Spleen (tissue), 11 donors: ENCODE results near the gene GIGYF2. TPM values are rescaled to one million over a fixed set of nuclear protein-coding genes. Genes with fewer than 3 reads are reported as not detected.

Source experiments
- DNase-seq: peaks from one replicate; pipeline ENCODE4 v3.0.0-alpha.2; 2020
- H3K27ac ChIP-seq, 8 donors: fragments of 200-600 bp; sonication (generic) in 7 of 8; 1 replicate in 4 of 8; 2 replicates in 4 of 8; pipeline versions ENCODE4 v1.5.0 to v1.8.0; 2016 to 2021; ENCODE audit warnings: inconsistent platforms in 4 of 8, mild to moderate bottlenecking in 4 of 8, moderate library complexity in 1 of 8
- H3K27me3 ChIP-seq, 7 donors: fragments of 200-600 bp; sonication (generic) in 6 of 7; replicated peaks in 1 of 7; 1 replicate in 4 of 7; 2 replicates in 3 of 7; pipeline versions ENCODE4 v1.5.0 to v1.8.0; 2016 to 2021; ENCODE audit warnings: inconsistent platforms in 3 of 7, mild to moderate bottlenecking in 1 of 7
- H3K36me3 ChIP-seq, 6 donors: fragments of 200-600 bp; sonication (generic) in 5 of 6; 1 replicate in 4 of 6; 2 replicates in 2 of 6; pipeline versions ENCODE4 v1.5.0 to v1.8.0; 2016 to 2021; ENCODE audit warnings: inconsistent platforms in 2 of 6
- H3K4me1 ChIP-seq, 6 donors: fragments of 200-600 bp; sonication (generic) in 5 of 6; 1 replicate in 3 of 6; 2 replicates in 3 of 6; pipeline versions ENCODE4 v1.5.0 to v1.8.0; 2016 to 2021; ENCODE audit warnings: inconsistent platforms in 3 of 6
- H3K4me3 ChIP-seq, 8 donors: fragments of 200-600 bp; sonication (generic) in 7 of 8; 1 replicate in 4 of 8; 2 replicates in 4 of 8; pipeline versions ENCODE4 v1.5.0 to v1.8.0; 2016 to 2021; ENCODE audit warnings: inconsistent platforms in 4 of 8, mild to moderate bottlenecking in 4 of 8, moderate library complexity in 2 of 8
- H3K9me3 ChIP-seq, 8 donors: fragments of 200-600 bp; sonication (generic) in 7 of 8; 1 replicate in 4 of 8; 2 replicates in 4 of 8; pipeline versions ENCODE4 v1.5.0 to v1.8.0; 2016 to 2021; ENCODE audit warnings: inconsistent platforms in 4 of 8
- POLR2A ChIP-seq, 3 donors: fragments of 450-650 bp; IDR thresholded peaks; one replicate each; pipeline ENCODE4 v1.5.1; 2017; ENCODE audit warnings: antibody characterized with exemption in 3 of 3, mild to moderate bottlenecking in 1 of 3
- POLR2AphosphoS5 ChIP-seq, 3 donors: sonication (generic); formaldehyde crosslinking; IDR thresholded peaks; one replicate each; pipeline ENCODE4 v1.5.1; 2017; ENCODE audit warnings: antibody characterized with exemption in 3 of 3
- WGBS, 5 donors: extraction: QIAGEN DNeasy Blood & Tissue Kit in 3 of 5; methylation state at CpG; one replicate each; pipeline versions ENCODE4 v1.1.5 to v1.1.7; 2013 to 2018; 5-methylcytosine and 5-hydroxymethylcytosine counted together
- intact Hi-C: fragments of 100-400 bp; cut with DNase I; formaldehyde crosslinking; loops from one replicate; pipeline ENCODE4 v1.15.0; 2023; ENCODE audit warnings: low total_unique reads
- polyA plus RNA-seq, 3 donors: library from polyadenylated mRNA; stranded (reverse); fragments of 200-250 nt; gene quantifications; one replicate each; pipeline ENCODE4 v1.2.1, GENCODE V29; 2013
- total RNA-seq, 7 donors: library from RNA; depleted of rRNA in 3 of 7; stranded (reverse); fragments of >200 nt in 3 of 7; fragmentation: NEBNext Ultra II Directional in 4 of 7; extraction: Animal tissue kit (Norgen Biotek cat#: 25700) in 4 of 7; gene quantifications; one replicate each; pipeline versions ENCODE4 v1.1.0 to v1.2.1, GENCODE V29; 2016 to 2021
- TF ChIP-seq, protein P1 (sequence below), 11 experiments: fragments of 200-600 bp in 7 of 11; fragments of 450-650 bp in 4 of 11; sonication (generic) in 4 of 11; IDR thresholded peaks in 8 of 11; conservative IDR thresholded peaks in 3 of 11; 1 replicate in 7 of 11; 2 replicates in 4 of 11; pipeline versions ENCODE4 v1.4.0 to v1.8.0; 2016 to 2021; ENCODE audit warnings: antibody characterized with exemption in 11 of 11, inconsistent platforms in 4 of 11, mild to moderate bottlenecking in 1 of 11
- donor health status: healthy with polysubstance abuse.
- donor health status: DM: no; HTN: no; CAD: no; lungs with moderate emphysema.
- donor health status: DM: no; HTN: no; CAD: no.
- donor health status: Bipolar disorder and iron deficiency.
- donor health status: healthy.
- donor health status: DM: no; HTN: no; CAD: no.
- donor health status: DM: yes; HTN: yes; CAD: no.

The GIGYF2 gene
- total and polyA plus RNA-seq, 10 donors = 7.3 to 116 (median 97.2) TPM

GRCh38 chr2:232852676-232853075, 155.5 kb downstream of the GIGYF2 start:
- TF ChIP-seq, protein P1, sequence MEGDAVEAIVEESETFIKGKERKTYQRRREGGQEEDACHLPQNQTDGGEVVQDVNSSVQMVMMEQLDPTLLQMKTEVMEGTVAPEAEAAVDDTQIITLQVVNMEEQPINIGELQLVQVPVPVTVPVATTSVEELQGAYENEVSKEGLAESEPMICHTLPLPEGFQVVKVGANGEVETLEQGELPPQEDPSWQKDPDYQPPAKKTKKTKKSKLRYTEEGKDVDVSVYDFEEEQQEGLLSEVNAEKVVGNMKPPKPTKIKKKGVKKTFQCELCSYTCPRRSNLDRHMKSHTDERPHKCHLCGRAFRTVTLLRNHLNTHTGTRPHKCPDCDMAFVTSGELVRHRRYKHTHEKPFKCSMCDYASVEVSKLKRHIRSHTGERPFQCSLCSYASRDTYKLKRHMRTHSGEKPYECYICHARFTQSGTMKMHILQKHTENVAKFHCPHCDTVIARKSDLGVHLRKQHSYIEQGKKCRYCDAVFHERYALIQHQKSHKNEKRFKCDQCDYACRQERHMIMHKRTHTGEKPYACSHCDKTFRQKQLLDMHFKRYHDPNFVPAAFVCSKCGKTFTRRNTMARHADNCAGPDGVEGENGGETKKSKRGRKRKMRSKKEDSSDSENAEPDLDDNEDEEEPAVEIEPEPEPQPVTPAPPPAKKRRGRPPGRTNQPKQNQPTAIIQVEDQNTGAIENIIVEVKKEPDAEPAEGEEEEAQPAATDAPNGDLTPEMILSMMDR (IDR thresholded peaks at IDR 0.05 in 8 of 11, conservative IDR thresholded peaks at IDR 0.05 in 3 of 11) = no peak
- no peak for TF ChIP-seq POLR2A (IDR thresholded peaks at IDR 0.05)
- TF ChIP-seq POLR2AphosphoS5 (IDR thresholded peaks at IDR 0.05) = no peak
- no peak overlapping the region for H3K4me3 ChIP-seq
- peaks cover 2 to 100% (median 71%) of the 10 kb centered on the region in 6 donors for H3K36me3 ChIP-seq
- H3K27me3 ChIP-seq = no peaks in the 10 kb centered on the region
- H3K4me1 ChIP-seq = peaks cover 0 to 15% (median 3%) of the 10 kb centered on the region in 6 donors
- intact Hi-C loops = loop anchor here (5.0 kb wide), 1 partner anchor 400 kb away; the partner anchor contains the start of gene ATG16L1
- H3K9me3 ChIP-seq = no peaks in the 10 kb centered on the region
- 40 to 55% (median 45%) methylated on average over 2 of the region's 2 CpGs for WGBS, 5 donors
- no peak overlapping the region for H3K27ac ChIP-seq
- no peak for DNase-seq

GRCh38 chr2:232854082-232854481, 157.0 kb downstream of the GIGYF2 start:
- H3K36me3 ChIP-seq = peaks cover 2 to 100% (median 71%) of the 10 kb centered on the region in 6 donors
- no peak for TF ChIP-seq POLR2A (IDR thresholded peaks at IDR 0.05)
- no peak for TF ChIP-seq POLR2AphosphoS5 (IDR thresholded peaks at IDR 0.05)
- TF ChIP-seq, protein P1 (IDR thresholded peaks at IDR 0.05 in 8 of 11, conservative IDR thresholded peaks at IDR 0.05 in 3 of 11) = no peak
- no peak for DNase-seq

GRCh38 chr2:232857158-232857563, 160.0 kb downstream of the GIGYF2 start:
- no peak overlapping the region for H3K27ac ChIP-seq
- no peaks in the 10 kb centered on the region for H3K27me3 ChIP-seq
- intact Hi-C loops = no loop called here
- no peak overlapping the region for H3K4me3 ChIP-seq
- DNase-seq = no peak
- peaks cover 2 to 99% (median 49%) of the 10 kb centered on the region in 6 donors for H3K36me3 ChIP-seq
- no peaks in the 10 kb centered on the region for H3K9me3 ChIP-seq
- TF ChIP-seq, protein P1 (IDR thresholded peaks at IDR 0.05 in 8 of 11, conservative IDR thresholded peaks at IDR 0.05 in 3 of 11) = no peak
- TF ChIP-seq POLR2A (IDR thresholded peaks at IDR 0.05) = no peak
- TF ChIP-seq POLR2AphosphoS5 (IDR thresholded peaks at IDR 0.05) = no peak
- 78 to 93% (median 83%) methylated on average over 4 of the region's 4 CpGs for WGBS, 5 donors
- H3K4me1 ChIP-seq = peaks cover 0 to 15% (median 3%) of the 10 kb centered on the region in 6 donors

More at GRCh38 chr2:232854082-232854481, 157.0 kb downstream of the GIGYF2 start:
- no peak overlapping the region for H3K27ac ChIP-seq
- 72 to 82% (median 76%) methylated on average over 7 of the region's 7 CpGs for WGBS, 5 donors
- no peaks in the 10 kb centered on the region for H3K27me3 ChIP-seq
- H3K4me1 ChIP-seq = peaks cover 0 to 15% (median 3%) of the 10 kb centered on the region in 6 donors
- H3K4me3 ChIP-seq = no peak overlapping the region
- no peaks in the 10 kb centered on the region for H3K9me3 ChIP-seq
- intact Hi-C loops = loop anchor here (5.0 kb wide), 1 partner anchor 398 kb away; the partner anchor contains the start of gene ATG16L1

- Histone ChIP-seq H3K27ac (no peak overlapping the region), H3K4me1 (no peaks in the 10 kb centered on the region), H3K27me3 (no peaks in the 10 kb centered on the region), H3K4me3 (no peak overlapping the region), H3K36me3 (peaks cover 2 to 78% (median 47%) of the 10 kb centered on the region in 6 donors), H3K9me3 (no peaks in the 10 kb centered on the region)
- DNase-seq = no peak
- WGBS, 5 donors = 93 to 97% (median 94%) methylated on average over 4 of the region's 4 CpGs
- TF ChIP-seq POLR2AphosphoS5 (IDR thresholded peaks at IDR 0.05) = no peak
- TF ChIP-seq POLR2A (IDR thresholded peaks at IDR 0.05) = no peak
- TF ChIP-seq, protein P1 (IDR thresholded peaks at IDR 0.05 in 8 of 11, conservative IDR thresholded peaks at IDR 0.05 in 3 of 11) = no peak
- intact Hi-C loops = no loop called here
Measured at GRCh38 chr2:232859385-232859916, 162.3 kb downstream of the GIGYF2 start.
